Measurements from ENCODE around the gene CPVL. TPM values are rescaled to one million over a fixed set of nuclear protein-coding genes. Genes with fewer than 3 reads are reported as not detected.
A peak's percentile ranks its signal among the peaks of the same experiment; 100 is the strongest.

The CPVL gene
- total RNA-seq, 1 donor from 2014 or later: 22.2 TPM

- H3K79me2 ChIP-seq (ENCODE audit: insufficient read depth, low read length): no peaks in the 10 kb centered on the region
- Mint-ChIP-seq H3K4me3 (ENCODE audit: unreplicated experiment) (no peak overlapping the region), H3K4me1 (ENCODE audit: low read depth, unreplicated experiment) (peaks cover 8% of the 10 kb centered on the region), H3K27ac (ENCODE audit: unreplicated experiment) (no peak overlapping the region), H3K9me3 (ENCODE audit: unreplicated experiment) (peaks cover 1% of the 10 kb centered on the region), H3K27me3 (ENCODE audit: low read depth, unreplicated experiment) (peaks cover 16% of the 10 kb centered on the region), H3K36me3 (ENCODE audit: low read depth, unreplicated experiment) (peaks cover 6% of the 10 kb centered on the region)
- no peaks in the 10 kb centered on the region for H3K4me1 ChIP-seq (ENCODE audit: insufficient read depth, low read length)
- no peak overlapping the region for H3K27ac ChIP-seq (ENCODE audit: low read depth, low read length)
- H3K36me3 ChIP-seq (ENCODE audit: insufficient read depth, low read length): no peaks in the 10 kb centered on the region
- H3K4me3 ChIP-seq (ENCODE audit: insufficient read depth, low read depth, low read length): no peak overlapping the region
- no peaks in the 10 kb centered on the region for H3K9me3 ChIP-seq (ENCODE audit: insufficient read depth, low read depth, low read length)
- DNase-seq (ENCODE audit: low read depth): peak; percentile 34
- TF ChIP-seq EZH2 (IDR thresholded peaks at IDR 0.05; ENCODE audit: insufficient read depth, low read length): no peak
- peak; percentile 81 for TF ChIP-seq CTCF (IDR thresholded peaks at IDR 0.05; ENCODE audit: insufficient read depth, low read depth, low read length)
- FAIRE-seq: no peak
- no peak overlapping the region for H2AFZ ChIP-seq (ENCODE audit: low read depth, low read length)
- peaks cover 3% of the 10 kb centered on the region for H3K27me3 ChIP-seq (ENCODE audit: insufficient read depth, low read length)
- no peak overlapping the region for H3K9ac ChIP-seq (ENCODE audit: low read length)
- H3K4me2 ChIP-seq (ENCODE audit: low read length): no peak overlapping the region
- H4K20me1 ChIP-seq (ENCODE audit: insufficient read depth, low read length): no peaks in the 10 kb centered on the region
Observed at GRCh38 chr7:29105752-29106668, 40.3 kb downstream of the CPVL start.

DNA sequence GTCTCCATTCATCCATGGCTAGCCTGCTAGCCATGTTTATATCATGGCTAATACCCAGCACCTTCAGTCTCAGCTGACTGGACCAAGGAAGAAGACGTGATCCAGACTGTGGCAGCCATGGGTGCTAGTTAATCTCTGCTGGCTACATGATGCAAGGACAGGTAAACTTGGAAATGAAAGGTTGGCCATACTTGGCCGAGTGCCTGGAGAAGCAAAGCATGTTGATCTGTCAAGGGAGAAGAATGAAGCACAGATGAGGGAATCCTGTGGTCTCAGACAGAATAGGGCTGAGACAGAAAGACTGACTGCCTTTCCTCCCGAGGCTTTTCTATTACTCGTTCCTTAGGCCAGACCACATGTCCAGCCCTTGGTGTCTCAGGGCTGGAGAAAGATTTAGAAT lies 41.1 kb downstream of the CPVL start:
- H3K36me3 Mint-ChIP-seq (ENCODE audit: low read depth, unreplicated experiment): peaks cover 2% of the 10 kb centered on the region
- no peak for FAIRE-seq
- H3K9me3 Mint-ChIP-seq (ENCODE audit: unreplicated experiment): no peaks in the 10 kb centered on the region
- H3K27ac Mint-ChIP-seq (ENCODE audit: unreplicated experiment): no peak overlapping the region
- Histone ChIP-seq H3K9me3 (ENCODE audit: insufficient read depth, low read depth, low read length) (no peaks in the 10 kb centered on the region), H2AFZ (ENCODE audit: low read depth, low read length) (no peak overlapping the region), H3K27ac (ENCODE audit: low read depth, low read length) (no peak overlapping the region), H3K4me2 (ENCODE audit: low read length) (no peak overlapping the region), H3K27me3 (ENCODE audit: insufficient read depth, low read length) (peaks cover 3% of the 10 kb centered on the region), H3K36me3 (ENCODE audit: insufficient read depth, low read length) (no peaks in the 10 kb centered on the region), H3K4me3 (ENCODE audit: insufficient read depth, low read depth, low read length) (no peak overlapping the region), H3K79me2 (ENCODE audit: insufficient read depth, low read length) (no peaks in the 10 kb centered on the region), H3K9ac (ENCODE audit: low read length) (no peak overlapping the region), H3K4me1 (ENCODE audit: insufficient read depth, low read length) (no peaks in the 10 kb centered on the region), H4K20me1 (ENCODE audit: insufficient read depth, low read length) (no peaks in the 10 kb centered on the region)
- peaks cover 8% of the 10 kb centered on the region for H3K4me1 Mint-ChIP-seq (ENCODE audit: low read depth, unreplicated experiment)
- no peak overlapping the region for H3K4me3 Mint-ChIP-seq (ENCODE audit: unreplicated experiment)
- peaks cover 11% of the 10 kb centered on the region for H3K27me3 Mint-ChIP-seq (ENCODE audit: low read depth, unreplicated experiment)
- no peak for DNase-seq (ENCODE audit: low read depth)
- TF ChIP-seq CTCF (IDR thresholded peaks at IDR 0.05; ENCODE audit: insufficient read depth, low read depth, low read length) (no peak), EZH2 (IDR thresholded peaks at IDR 0.05; ENCODE audit: insufficient read depth, low read length) (no peak)
